OCI-M1 (cell line): ENCODE measurements around the gene VAV3.
"Not testable (repeated sequence)": the region's sequence is repeated elsewhere in the genome, so short reads cannot be mapped to it uniquely, and the experiment has no call there.

Experiments used
- DNase-seq: peaks from one replicate; lab custom pipeline; 2025; lab: John Stamatoyannopoulos, UW

Gene VAV3

DNA sequence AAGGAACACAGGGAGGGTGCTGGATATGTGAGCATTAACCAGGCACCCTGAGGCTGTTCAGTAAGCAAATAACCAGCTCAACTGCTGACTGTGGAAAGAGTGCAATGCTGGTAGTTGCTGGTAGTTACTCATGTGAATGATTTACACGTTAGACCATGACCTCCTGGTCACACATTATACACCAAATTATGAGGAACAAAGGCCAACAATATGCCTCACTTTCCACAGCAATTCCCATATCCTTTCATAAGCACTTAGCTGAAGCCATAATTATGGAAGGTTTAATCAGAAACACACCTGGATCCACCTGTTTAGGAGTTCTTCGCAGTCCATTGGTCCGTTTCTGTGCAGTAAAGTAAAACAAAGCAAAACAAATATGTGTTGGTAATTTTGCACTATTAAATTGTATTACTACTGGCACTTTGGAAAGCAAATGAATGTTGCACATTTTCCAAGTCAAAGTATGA, 281.8 kb downstream of the VAV3 start:
- no peak for DNase-seq

DNA sequence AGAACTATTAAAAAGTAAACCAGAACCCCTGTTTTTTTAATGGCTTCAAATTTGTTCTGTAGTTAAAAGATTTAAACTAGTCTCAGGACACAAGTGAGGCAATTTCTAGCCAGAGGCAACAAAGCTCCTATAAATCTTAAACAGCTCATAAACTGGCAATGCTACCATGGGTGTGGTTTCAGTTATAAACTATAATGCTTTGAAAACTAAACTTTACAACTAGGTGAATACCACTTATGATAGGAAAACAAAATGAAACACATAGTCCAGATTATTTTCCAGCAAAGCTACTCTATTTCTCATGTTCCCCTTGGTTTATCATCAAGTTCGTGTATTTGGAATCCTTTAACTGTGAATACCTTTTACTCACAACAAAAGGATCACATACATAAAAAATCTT, 282.5 kb downstream of the VAV3 start:
- DNase-seq: no peak

DNA sequence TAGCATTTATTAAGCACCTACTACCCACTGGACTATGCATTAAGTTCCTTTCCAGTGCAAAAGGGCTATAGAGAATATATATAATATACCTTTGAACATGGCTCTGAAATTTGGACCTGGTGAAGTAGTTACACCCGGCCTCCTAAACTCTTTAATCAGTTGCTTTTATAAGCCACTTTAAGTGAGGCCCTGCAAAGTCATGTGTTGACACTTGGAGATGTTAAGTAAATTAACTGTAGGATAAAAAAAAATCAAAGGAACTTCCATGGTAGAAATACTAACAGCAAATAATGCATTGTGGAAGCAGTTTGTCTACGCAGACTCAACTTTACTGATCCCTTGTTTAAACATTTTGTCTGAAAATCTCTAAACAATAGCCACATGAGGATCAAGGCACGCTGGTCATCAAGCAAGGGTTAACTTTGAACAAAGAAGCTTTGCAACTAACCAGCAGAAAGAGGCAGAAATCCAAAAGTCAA, 283.9 kb downstream of the VAV3 start:
- no peak for DNase-seq

DNA sequence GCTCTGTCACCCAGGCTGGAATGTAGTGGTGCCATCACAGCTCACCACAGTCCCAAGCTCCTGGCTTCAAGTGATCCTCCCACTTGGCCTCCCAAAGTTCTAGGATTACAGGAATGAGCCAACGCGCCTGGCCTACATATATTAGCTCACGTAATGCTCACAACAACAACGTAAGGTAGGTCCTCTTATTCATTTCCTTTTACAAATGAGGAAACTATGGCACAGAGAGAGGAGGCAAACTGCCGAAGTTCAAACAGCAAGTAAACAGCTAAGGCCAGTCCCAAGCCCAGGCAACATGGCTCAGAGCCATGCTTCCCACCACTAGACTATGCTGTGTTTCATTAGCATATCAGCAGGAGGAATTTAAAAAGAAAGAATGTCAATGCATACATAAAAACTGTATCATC, 284.4 kb downstream of the VAV3 start:
- no peak for DNase-seq

DNA sequence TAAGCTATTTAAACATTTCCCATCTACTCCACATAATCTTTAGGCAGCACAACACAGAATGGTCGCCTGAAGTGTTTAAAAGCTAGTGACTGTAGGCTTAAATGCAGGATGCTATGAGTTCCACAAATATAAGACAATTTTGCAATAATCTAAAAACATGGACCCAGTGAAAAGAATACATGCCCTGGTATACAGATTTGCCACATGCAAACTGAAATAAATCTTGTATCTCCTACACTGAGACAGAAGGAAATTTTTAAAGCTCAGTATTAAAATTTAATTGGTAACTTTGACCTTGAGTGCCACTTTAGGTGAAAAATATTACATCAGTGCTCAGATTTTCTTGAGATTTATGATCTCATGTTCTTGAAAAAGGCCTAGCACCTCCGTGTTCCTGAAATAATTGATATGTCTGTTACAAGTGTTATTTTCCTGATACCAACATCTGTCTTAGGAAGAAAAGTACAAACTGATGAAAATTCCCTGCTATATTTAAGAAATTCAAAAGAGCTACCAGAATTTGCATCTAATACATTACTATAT, 285.5 kb downstream of the VAV3 start:
- DNase-seq: no peak

DNA sequence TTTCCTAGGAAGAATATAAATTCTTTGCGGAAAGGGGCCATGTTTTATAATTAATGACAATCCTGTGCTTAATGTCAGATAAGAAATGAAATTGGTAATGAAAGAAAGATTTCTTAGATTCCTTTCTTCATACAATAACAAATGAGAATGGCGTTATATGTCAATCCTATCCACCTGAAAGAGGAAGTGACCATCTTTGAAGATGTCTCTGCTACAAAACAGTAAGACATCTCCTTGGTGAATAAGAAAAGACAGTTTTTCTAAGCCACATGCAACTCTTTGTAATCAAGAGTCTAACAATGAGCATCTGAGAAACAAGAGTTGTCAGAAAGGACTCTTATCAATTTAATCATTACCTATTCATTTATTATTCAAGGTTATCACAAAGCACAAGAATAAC, 286.0 kb downstream of the VAV3 start:
- no peak for DNase-seq

DNA sequence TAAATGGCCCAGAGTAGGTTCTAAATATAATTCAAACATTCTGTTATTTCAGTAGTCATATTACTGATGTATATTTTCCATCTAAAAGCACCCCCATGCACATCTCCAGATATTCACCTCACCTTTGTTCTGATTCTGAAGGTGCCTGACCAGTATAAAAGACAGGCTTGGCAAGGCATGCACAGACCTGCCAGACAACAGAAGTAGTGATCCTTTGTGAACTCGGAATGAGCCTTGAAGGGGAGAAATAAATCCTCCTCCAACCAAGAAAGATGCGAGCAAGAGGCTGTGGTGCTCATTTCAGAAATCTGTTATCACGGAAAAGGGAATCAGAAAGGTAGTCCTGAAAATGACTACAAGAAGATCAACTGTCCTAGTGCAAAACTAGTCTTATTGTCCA, 287.3 kb downstream of the VAV3 start:
- no peak for DNase-seq

DNA sequence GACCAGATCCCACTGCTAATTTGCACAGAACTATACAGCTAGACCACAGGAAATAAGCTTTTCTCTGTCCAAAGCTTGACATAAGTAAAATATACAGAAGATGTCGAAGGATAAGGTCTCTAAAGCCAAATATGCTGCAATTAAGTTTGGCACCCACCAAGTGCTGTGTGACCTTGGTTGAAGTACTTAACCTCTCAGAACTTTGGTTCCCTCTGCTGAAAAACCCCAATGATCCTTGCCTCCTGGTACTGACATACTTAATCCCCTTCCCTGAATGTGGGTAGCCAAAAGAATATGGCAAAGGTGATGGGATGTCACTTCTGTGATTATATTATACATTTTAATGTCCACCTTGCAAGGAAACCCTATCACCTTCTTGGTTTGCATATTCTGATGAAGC, 290.5 kb downstream of the VAV3 start:
- no peak for DNase-seq

DNA sequence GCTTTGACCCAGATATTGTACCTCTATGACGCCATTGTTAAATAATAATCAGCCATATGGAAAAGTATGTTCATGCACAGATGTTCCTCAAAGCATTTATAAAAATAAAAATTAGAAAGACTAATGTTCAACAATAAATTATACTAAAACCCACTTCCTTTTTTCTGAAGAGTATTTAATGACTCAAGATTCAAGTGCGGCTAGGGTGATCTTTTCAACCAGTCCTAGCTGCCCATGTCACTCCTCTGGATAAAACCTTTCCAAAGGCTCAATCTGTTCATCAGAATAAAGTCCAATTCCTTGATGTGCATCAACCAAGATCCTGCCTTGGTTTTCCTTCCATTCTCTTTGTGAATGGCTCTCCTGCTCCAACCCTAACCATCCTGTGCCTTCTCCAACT, 292.0 kb downstream of the VAV3 start:
- no peak for DNase-seq

DNA sequence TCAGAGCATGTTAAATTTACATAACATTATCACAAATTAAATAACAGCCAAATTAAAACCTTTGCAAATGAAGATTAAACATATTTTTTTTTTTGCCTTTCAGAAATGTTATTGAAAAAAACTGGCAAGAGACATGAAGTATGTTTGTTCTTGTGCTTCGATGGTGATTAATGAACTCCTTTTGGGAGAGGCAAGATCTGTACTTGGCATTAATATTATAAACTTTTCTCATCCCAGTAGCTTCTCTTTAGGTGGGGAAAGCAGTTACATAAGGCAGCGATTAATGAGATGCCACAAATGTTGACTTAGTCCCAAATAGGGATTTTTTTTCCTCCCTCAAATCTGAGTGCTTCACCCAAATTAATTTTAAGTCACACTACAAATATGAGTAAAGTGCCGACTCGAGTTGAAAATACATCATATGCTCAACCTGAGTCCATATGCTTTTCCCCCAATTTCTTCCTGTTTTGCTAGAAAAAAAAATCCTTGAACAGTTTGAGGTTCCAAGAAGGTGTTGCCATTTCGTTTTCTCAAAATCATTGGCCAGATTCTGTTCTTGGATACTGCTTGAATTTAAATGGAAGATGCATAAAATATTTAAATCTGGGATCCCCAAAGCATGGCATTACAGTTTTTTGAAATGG, 294.5 kb downstream of the VAV3 start:
- DNase-seq: no peak

DNA sequence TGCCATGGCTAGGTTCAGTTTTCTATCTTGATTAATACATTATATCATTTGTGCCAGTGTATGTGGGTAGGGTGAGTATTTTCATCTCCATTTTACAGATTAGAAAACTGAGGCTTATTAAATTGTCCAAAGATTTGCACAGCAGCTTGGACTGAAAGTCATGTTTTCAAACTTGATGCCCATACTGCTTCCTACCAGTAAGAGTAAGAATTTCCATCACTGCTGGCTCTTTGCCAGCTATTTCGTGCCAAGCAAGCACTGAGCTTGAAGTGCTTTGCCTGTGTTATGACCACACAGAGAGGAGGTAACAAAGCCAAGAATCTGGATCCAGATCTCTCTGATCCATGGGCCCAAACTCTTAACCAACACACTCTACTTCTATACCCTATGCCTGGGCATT, 295.0 kb downstream of the VAV3 start:
- DNase-seq: no peak

DNA sequence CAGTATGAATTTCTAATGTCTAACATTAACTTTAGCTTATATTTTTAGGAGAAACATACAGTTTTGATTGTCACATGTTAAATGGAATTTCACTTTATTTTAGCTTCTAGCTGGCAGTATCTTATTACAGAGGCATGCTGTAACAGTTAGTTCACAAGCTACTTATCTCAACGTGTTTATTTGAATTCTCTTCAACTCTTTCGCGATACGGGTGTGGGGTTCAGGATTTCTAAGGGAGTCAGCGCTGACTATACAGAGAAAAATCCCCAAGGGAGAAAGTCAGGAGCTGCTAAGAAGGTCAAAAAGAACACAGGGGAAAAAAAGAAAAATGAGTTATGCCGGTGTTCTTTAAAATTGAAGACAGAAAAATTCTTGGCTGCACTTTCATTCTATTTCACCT, 296.2 kb downstream of the VAV3 start:
- no peak for DNase-seq

DNA sequence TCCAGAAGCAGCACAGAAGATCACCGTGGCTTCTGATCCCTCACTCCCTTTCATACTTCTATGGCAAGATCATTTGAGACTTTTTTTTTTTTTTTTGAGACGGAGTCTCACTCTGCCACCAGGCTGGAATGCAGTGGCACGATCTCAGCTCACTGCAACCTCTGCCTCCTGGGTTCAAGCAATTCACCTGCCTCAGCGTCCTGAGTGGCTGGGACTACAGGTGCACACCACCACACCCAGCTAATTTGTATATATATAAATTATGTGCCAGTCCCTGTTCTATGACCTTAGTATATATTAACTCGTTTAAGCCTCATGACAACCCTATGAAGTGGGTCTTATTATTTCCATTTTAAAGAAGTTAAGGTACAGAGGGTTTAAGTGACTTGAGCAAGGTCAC, 298.5 kb downstream of the VAV3 start:
- DNase-seq: no peak

DNA sequence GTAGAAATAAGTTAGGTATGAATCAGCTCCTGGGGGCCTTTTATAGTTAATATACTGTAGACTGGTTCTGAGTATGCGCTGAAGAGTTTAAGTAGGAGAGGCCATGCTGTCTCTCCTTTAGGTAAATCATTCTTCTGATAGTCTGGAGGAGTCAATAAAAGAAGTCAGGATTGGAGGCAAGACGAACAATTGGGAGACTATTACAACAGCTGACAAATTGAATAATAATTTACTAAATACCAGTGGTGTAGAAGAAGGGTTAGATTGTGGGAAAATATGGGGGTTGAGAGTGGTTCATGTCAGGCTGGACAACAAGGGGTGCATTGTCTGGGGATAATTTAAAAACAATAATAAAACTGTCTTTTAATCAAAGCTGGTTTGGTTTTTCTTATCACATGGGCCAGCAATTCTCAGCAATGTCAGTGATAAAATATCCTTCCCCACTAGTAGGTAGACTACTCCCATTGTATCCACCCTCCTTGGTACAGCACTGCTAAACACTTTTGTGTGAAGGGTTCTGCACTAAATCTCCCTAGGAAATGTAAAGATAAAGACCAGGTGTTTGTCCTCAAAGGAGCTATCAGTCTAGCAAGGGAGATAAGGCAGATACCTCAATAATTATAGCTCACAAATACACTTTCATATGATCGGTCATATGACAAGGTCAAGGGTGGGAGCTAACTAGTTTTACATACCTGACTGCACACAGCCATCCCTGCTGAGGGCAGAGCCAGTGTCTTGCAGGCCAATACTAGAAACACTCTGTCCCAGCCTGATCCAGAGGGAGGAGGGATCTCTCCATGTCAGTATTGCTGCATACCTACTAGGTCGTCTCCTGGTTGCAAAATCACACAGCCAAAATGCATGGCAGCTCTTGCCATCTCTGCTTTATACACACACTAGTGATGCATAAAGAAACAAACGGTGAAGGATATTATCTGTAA, 299.7 kb downstream of the VAV3 start:
- no peak for DNase-seq

DNA sequence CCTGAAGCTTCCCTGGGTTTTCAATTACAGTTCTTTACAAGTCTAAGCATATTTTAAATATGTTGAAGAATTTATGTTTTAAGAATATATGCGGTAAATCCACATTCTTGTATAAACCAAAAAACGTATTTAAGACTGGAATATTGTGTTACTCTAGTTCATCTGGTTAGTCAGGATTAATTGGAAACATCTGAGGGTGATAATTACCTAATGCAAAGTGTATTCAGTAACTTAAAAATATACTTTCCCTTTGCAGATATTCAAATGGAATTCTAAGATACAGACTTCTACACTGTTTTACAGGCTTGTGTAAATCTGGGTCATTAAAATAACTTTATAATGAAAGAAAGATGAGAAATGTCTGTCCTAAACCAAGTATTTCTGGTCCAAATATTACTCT, 302.0 kb downstream of the VAV3 start:
- DNase-seq: no peak

DNA sequence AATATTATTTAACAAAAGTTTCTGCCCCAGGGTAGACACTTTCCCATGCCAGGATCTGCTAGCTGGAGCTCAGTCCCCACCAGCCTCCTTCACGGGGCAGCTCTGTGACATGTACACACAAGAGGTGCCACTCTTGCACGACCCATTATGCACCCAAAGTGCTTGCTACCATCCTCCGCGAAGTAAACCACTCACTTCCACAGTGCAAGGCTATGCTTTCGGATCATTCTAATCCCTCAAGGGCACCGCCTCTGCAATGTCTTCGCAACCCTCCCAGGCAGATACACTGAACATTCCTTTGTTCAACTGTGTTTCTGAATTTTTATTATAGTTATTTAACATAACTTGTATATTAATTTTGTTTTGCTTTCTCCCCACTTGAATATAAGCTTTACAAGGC, 303.8 kb downstream of the VAV3 start:
- DNase-seq: no peak

DNA sequence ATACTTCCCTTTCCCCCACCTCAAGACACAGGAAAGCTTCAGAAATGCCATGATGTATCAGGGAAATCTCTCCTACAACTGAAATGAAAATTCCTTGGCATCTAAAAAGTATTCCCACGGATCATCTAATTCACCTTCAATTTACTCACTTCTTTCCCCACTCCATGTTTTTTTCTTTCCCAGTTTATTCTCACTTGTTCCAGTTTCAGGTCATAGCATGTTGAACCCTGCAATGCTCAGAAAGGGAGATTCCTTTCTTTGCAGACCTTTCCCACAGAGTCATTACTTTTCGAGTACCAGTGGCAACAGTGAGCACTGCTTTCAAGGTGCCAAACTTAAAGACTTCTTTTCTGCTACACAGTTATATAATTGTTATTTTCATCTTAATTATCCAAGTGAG, 305.0 kb downstream of the VAV3 start:
- no peak for DNase-seq

DNA sequence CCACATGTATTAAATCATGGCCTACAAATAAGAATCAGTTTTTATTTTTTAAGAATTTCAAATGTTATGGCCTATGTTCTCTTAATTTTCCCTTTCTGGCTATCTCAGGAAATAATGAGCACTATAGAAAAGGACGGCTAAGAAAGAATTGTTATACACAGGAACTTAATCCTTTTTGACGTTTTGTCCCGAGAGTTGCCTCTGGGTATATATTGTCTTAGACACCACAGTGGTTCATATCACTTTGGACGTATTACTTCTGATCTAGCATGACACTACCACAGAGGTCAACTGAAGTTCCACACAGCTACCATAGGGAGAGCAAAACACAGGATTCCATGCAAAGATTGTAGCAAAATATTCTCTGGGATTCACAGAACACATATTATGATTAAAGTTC, 307.6 kb downstream of the VAV3 start:
- no peak for DNase-seq

DNA sequence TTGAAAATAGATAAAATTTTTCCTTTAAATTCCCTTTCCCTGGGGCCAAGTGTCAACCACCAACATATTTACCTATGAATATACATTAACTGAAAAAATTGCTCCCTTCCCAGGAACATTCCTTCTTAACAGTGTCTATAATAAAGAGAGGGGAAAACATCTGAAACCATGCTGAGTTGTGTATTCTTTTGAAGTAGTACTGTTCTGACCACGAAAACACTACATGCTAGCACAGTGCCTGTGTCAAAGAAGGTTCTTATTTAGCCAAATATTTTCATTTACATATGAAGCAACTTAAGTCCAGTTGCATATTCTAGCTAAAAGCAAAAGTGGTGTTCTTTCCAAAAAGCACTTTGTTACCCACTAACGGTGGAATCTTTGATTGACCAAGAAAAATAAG, 311.2 kb downstream of the VAV3 start:
- no peak for DNase-seq

DNA sequence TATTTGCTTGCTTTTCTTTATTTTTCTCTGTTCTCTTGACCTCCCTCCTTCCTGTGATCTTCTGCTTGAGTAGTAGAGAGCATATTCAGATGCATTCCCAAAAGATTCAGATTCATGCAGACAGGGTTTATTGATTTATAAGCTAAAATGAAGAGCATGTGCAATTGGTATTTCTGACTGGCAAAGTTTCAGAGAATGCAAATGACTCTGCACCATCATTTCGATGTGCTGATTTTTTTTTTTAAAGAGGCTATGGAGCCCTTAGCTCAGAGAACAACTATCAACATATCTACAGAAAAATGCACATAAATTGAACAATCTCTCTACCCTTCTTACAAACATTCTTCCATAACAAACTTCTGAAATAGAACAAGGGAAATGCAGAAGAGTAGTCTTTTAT, 312.0 kb downstream of the VAV3 start:
- no peak for DNase-seq

DNA sequence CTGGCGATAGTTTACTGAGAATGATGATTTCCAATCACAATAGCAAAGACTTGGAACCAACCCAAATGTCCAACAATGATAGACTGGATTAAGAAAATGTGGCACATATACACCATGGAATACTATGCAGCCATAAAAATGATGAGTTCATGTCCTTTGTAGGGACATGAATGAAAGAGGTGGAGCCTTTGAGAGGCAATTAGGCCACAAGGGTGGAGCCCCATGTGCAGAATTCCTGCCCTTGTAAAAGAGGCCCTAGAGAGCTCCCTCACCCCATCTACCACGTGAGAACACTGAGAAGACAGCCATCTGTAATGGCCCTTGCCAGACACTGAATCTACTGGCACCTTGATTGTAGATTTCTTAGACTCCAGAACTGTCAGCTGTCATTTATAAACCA, 314.2 kb downstream of the VAV3 start:
- not testable (repeated sequence) for DNase-seq

DNA sequence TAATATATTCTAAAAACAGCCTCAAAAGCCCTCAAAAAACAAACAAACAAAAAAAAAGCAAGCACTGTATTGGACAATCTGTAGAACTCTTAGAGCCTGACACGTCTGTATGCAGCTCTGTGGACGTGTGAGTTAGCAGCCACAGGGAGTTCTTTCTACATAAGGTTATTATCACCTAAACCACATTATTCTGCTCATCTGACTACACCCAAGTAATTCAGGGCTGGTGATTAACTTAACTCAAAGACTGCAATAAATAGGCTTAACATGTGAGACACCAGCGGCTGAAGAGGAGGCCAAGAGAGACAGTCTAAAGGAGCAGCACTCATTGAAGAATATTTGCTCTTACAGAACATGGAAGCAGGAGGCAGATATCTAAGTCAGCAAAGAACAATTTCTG, 316.0 kb downstream of the VAV3 start:
- no peak for DNase-seq

DNA sequence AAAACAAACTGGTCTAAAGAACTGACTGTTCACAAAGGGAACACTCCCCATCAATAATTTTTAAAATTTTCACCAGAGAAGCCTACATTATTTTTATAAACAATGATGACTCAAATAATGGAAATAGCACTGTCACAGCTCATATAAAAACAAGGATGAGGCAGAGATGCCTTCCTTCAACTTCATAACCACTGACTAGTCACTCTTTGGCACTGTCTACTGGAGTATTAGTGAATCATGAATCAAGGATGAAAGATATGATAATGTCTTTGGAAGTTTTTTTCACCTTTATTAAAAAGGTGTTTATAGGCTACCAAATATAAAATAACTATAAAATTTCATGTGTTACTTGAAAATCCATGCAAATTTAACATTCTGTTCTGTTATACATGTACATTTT, 316.9 kb downstream of the VAV3 start:
- no peak for DNase-seq
